C4-2B (cell line): ENCODE results near the gene CDC20.

Source experiments
- CTCF ChIP-seq: fragments of 450-650 bp; conservative IDR thresholded peaks from 2 replicates; pipeline ENCODE4 v1.5.1; 2017; ENCODE audit warnings: mild to moderate bottlenecking
- ZFX ChIP-seq: fragments of 450-650 bp; IDR thresholded peaks from 2 replicates; pipeline ENCODE4 v1.6.1; 2017

GRCh38 chr1:43348343-43348808 lies 10.4 kb upstream of the CDC20 start:
- TF ChIP-seq CTCF, result no peak
- TF ChIP-seq ZFX, result 0 out of 2 replicates have a peak, but pooled peaks have one; percentile 26
